OCI-LY7 (cell line): ENCODE data around the gene CFHR5.

ENCODE experiments used
- CTCF ChIP-seq: fragments of 200-600 bp; sonication (generic); conservative IDR thresholded peaks from 2 replicates; pipeline ENCODE4 v1.5.1; 2014; ENCODE audit warnings: mild to moderate bottlenecking, antibody characterized with exemption, low read length, moderate library complexity, mixed read lengths
- EZH2phosphoT487 ChIP-seq: fragments of 200-600 bp; sonication (generic); IDR thresholded peaks from 2 replicates; pipeline ENCODE4 v1.6.1; 2018; ENCODE audit warnings: low read depth, borderline replicate concordance, mild to moderate bottlenecking, mixed run types, antibody characterized with exemption, low read length, moderate library complexity, mixed read lengths

GRCh38 chr1:196951711-196952394, 25.5 kb upstream of the CFHR5 start:
- TF ChIP-seq CTCF (no peak), EZH2phosphoT487 (no peak)
